Raji (cell line): ENCODE measurements around the gene RHBDD1.

Experiments used
- POLR2A ChIP-seq: IDR thresholded peaks from 2 replicates; pipeline ENCODE4 v1.6.1; 2011; ENCODE audit warnings: low read depth, low read length, control low read depth; ENCODE audit not compliant: insufficient read depth

Gene RHBDD1

GRCh38 chr2:226832061-226832460 is 3.8 kb upstream of the RHBDD1 start:
- TF ChIP-seq POLR2A: no peak

- TF ChIP-seq POLR2A: no peak
These were observed 446 bp upstream of the RHBDD1 start for GRCh38 chr2:226835420-226835795.

GRCh38 chr2:226836548-226836885 is 663 bp downstream of the RHBDD1 start:
- no peak for TF ChIP-seq POLR2A

- no peak for TF ChIP-seq POLR2A
These were observed 1.5 kb downstream of the RHBDD1 start for GRCh38 chr2:226837334-226837733.

GRCh38 chr2:226837787-226838603 is 2.1 kb downstream of the RHBDD1 start:
- no peak for TF ChIP-seq POLR2A

GRCh38 chr2:226838722-226839121 is 2.9 kb downstream of the RHBDD1 start:
- no peak for TF ChIP-seq POLR2A

GRCh38 chr2:226839161-226839560 is 3.3 kb downstream of the RHBDD1 start:
- no peak for TF ChIP-seq POLR2A

- TF ChIP-seq POLR2A: no peak
These were observed 4.1 kb downstream of the RHBDD1 start for GRCh38 chr2:226839951-226840350.

- no peak for TF ChIP-seq POLR2A
These were observed 9.7 kb downstream of the RHBDD1 start for GRCh38 chr2:226845386-226846116.

- no peak for TF ChIP-seq POLR2A
These were observed 11.2 kb downstream of the RHBDD1 start for GRCh38 chr2:226847090-226847489.

- TF ChIP-seq POLR2A: no peak
These were observed 11.7 kb downstream of the RHBDD1 start for GRCh38 chr2:226847511-226847910.

GRCh38 chr2:226849349-226849748 is 13.5 kb downstream of the RHBDD1 start:
- no peak for TF ChIP-seq POLR2A

- TF ChIP-seq POLR2A: no peak
These were observed 14.2 kb downstream of the RHBDD1 start for GRCh38 chr2:226850024-226850423.

GRCh38 chr2:226855787-226856186 is 19.9 kb downstream of the RHBDD1 start:
- no peak for TF ChIP-seq POLR2A

- no peak for TF ChIP-seq POLR2A
These were observed 24.2 kb downstream of the RHBDD1 start for GRCh38 chr2:226860087-226860486.

- TF ChIP-seq POLR2A: no peak
These were observed 26.8 kb downstream of the RHBDD1 start for GRCh38 chr2:226862623-226863022.

GRCh38 chr2:226865273-226865672 is 29.4 kb downstream of the RHBDD1 start:
- no peak for TF ChIP-seq POLR2A

GRCh38 chr2:226865710-226866109 is 29.9 kb downstream of the RHBDD1 start:
- no peak for TF ChIP-seq POLR2A
